ENCODE data around the gene PALLD.

- TF ChIP-seq NR2F1 (CRISPR knock-in tag; IDR thresholded peaks at IDR 0.05): no peak
- TF ChIP-seq FOXA3 (CRISPR knock-in tag; IDR thresholded peaks at IDR 0.05): no peak
- no peak for TF ChIP-seq SKIL (CRISPR knock-in tag; IDR thresholded peaks at IDR 0.05; ENCODE audit: borderline replicate concordance)
- TF ChIP-seq DMTF1 (CRISPR knock-in tag; IDR thresholded peaks at IDR 0.05): no peak
- no peak for TF ChIP-seq JUND (CRISPR knock-in tag; IDR thresholded peaks at IDR 0.05)
- no peak for TF ChIP-seq GATAD1 (CRISPR knock-in tag; IDR thresholded peaks at IDR 0.05)
- no peak for TF ChIP-seq NCOA1 (CRISPR knock-in tag; IDR thresholded peaks at IDR 0.05)
- TF ChIP-seq BRCA1 (CRISPR knock-in tag; IDR thresholded peaks at IDR 0.05): no peak
- no peak for TF ChIP-seq POLR2AphosphoS5 (IDR thresholded peaks at IDR 0.05; ENCODE audit: low read depth, low read length)
- TF ChIP-seq ELF4 (CRISPR knock-in tag; IDR thresholded peaks at IDR 0.05; ENCODE audit: borderline replicate concordance): no peak
- no peak for TF ChIP-seq EHMT2 (IDR thresholded peaks at IDR 0.05; ENCODE audit: borderline replicate concordance, low read depth, low read length)
- TF ChIP-seq FOXP4 (CRISPR knock-in tag; IDR thresholded peaks at IDR 0.05): no peak
Measured at GRCh38 chr4:168584321-168584771, 87.5 kb downstream of the PALLD start.
